Activated naive CD4-positive, alpha-beta T cell treated with anti-CD3 and anti-CD28 coated beads, Interleukin-2, amount 10 ng/mL, durations not matched to agents 7 days and 5 days (primary cell): ENCODE data around the gene ZNF786.
A peak's percentile ranks its signal among the peaks of the same experiment; 100 is the strongest.

Source experiments
- CTCF ChIA-PET: fragments of 350-600 bp; sonication (Branson Sonifier 250); formaldehyde crosslinking; loops from one replicate; lab custom pipeline; 2021; ENCODE audit warnings: antibody characterized with exemption; lab: Charles Lee
- DNase-seq: peaks from one replicate; pipeline ENCODE4 v3.0.0-alpha.2; 2020
- H3K27ac Mint-ChIP-seq: one replicate; pipeline ENCODE4 v1.8.0; 2021; ENCODE audit warnings: mild to moderate bottlenecking, moderate library complexity, mixed read lengths
- H3K27me3 Mint-ChIP-seq: one replicate; pipeline ENCODE4 v1.8.0; 2021; ENCODE audit warnings: mild to moderate bottlenecking, mixed read lengths
- H3K36me3 Mint-ChIP-seq: one replicate; pipeline ENCODE4 v1.8.0; 2021; ENCODE audit warnings: mixed read lengths
- H3K4me1 Mint-ChIP-seq: one replicate; pipeline ENCODE4 v1.8.0; 2021; ENCODE audit warnings: mixed read lengths
- H3K4me3 Mint-ChIP-seq: one replicate; pipeline ENCODE4 v1.8.0; 2021; ENCODE audit warnings: mild to moderate bottlenecking, moderate library complexity, mixed read lengths
- H3K9me3 Mint-ChIP-seq: one replicate; pipeline ENCODE4 v1.8.0; 2021; ENCODE audit warnings: mixed read lengths

Gene ZNF786

GRCh38 chr7:149090397-149091195, at the start of gene ZNF786:
ZNF786 (minus strand) TSS chr7:149090718; CDS start chr7:149090640, 78 bp downstream.
- H3K27me3 Mint-ChIP-seq: no peaks in the 10 kb centered on the region
- peaks cover 20% of the 10 kb centered on the region for H3K4me1 Mint-ChIP-seq
- peaks cover 8% of the 10 kb centered on the region for H3K36me3 Mint-ChIP-seq
- CTCF ChIA-PET: interaction anchor here (0.5 kb wide), 1 partner anchor 84 kb away, joined by 3 read pairs; no protein-coding TSS in a partner anchor
- peak; percentile 93 for DNase-seq
- peak within 1 kb of the TSS; percentile 90 for H3K4me3 Mint-ChIP-seq
- H3K27ac Mint-ChIP-seq: peak within 1 kb of the TSS; percentile 98
- H3K9me3 Mint-ChIP-seq: peaks cover 2% of the 10 kb centered on the region

GRCh38 chr7:149136118-149136517, 45.6 kb upstream of the ZNF786 start:
- H3K27ac Mint-ChIP-seq: no peak overlapping the region
- DNase-seq: no peak
- H3K9me3 Mint-ChIP-seq: peaks cover 4% of the 10 kb centered on the region
- peaks cover 21% of the 10 kb centered on the region for H3K36me3 Mint-ChIP-seq
- no peaks in the 10 kb centered on the region for H3K4me1 Mint-ChIP-seq
- no peak overlapping the region for H3K4me3 Mint-ChIP-seq
- CTCF ChIA-PET: interaction anchor here (1.4 to 2.3 kb wide), 2 partner anchors 11 to 70 kb away, joined by 3 to 6 read pairs; partner anchors contain the start of gene ZNF398
- H3K27me3 Mint-ChIP-seq: no peaks in the 10 kb centered on the region

- CTCF ChIA-PET: no interaction called here
- H3K9me3 Mint-ChIP-seq: peaks cover 12% of the 10 kb centered on the region
- H3K36me3 Mint-ChIP-seq: peaks cover 38% of the 10 kb centered on the region
- no peak overlapping the region for H3K4me3 Mint-ChIP-seq
- peaks cover 5% of the 10 kb centered on the region for H3K4me1 Mint-ChIP-seq
- H3K27me3 Mint-ChIP-seq: no peaks in the 10 kb centered on the region
- H3K27ac Mint-ChIP-seq: no peak overlapping the region
- no peak for DNase-seq
These were observed 42.7 kb upstream of the ZNF786 start for GRCh38 chr7:149133028-149133710.

- CTCF ChIA-PET: no interaction called here
- H3K27ac Mint-ChIP-seq: no peak overlapping the region
These were observed 40.2 kb upstream of the ZNF786 start for GRCh38 chr7:149130572-149131198.

GRCh38 chr7:149126662-149127266, 36.2 kb upstream of the ZNF786 start:
- peaks cover 12% of the 10 kb centered on the region for H3K9me3 Mint-ChIP-seq
- peaks cover 9% of the 10 kb centered on the region for H3K27me3 Mint-ChIP-seq
- H3K4me1 Mint-ChIP-seq: peaks cover 28% of the 10 kb centered on the region
- H3K27ac Mint-ChIP-seq: peak overlapping the region; percentile 99
- peaks cover 40% of the 10 kb centered on the region for H3K36me3 Mint-ChIP-seq
- CTCF ChIA-PET: interaction anchor here (0.7 to 2.6 kb wide), 4 partner anchors 11 to 22 kb away, joined by 3 to 29 read pairs (median 4); partner anchors contain the start of gene ZNF398
- H3K4me3 Mint-ChIP-seq: peak overlapping the region; percentile 99
- DNase-seq: peak; percentile 76

More at GRCh38 chr7:149130572-149131198, 40.2 kb upstream of the ZNF786 start:
- Mint-ChIP-seq H3K9me3 (peaks cover 12% of the 10 kb centered on the region), H3K27me3 (no peaks in the 10 kb centered on the region), H3K36me3 (peaks cover 48% of the 10 kb centered on the region), H3K4me3 (no peak overlapping the region), H3K4me1 (peaks cover 12% of the 10 kb centered on the region)
- DNase-seq: no peak

GRCh38 chr7:149125863-149126661, 35.5 kb upstream of the ZNF786 start, which contains the start of gene ZNF425:
ZNF425 (minus strand) TSS chr7:149126324; CDS start chr7:149126213, 111 bp downstream.
- Mint-ChIP-seq H3K27me3 (peaks cover 9% of the 10 kb centered on the region), H3K4me3 (peak within 1 kb of the TSS; percentile 99), H3K9me3 (peaks cover 7% of the 10 kb centered on the region), H3K4me1 (peaks cover 28% of the 10 kb centered on the region), H3K36me3 (peaks cover 33% of the 10 kb centered on the region), H3K27ac (peak within 1 kb of the TSS; percentile 99)
- CTCF ChIA-PET: interaction anchor here (0.7 to 2.6 kb wide), 7 partner anchors 12 to 127 kb away, joined by 3 to 29 read pairs (median 3); partner anchors contain the start of gene ZNF398
- DNase-seq: peak; percentile 94

- H3K27me3 Mint-ChIP-seq: peaks cover 9% of the 10 kb centered on the region
- H3K9me3 Mint-ChIP-seq: no peaks in the 10 kb centered on the region
- CTCF ChIA-PET: interaction anchor here (1.2 to 2.6 kb wide), 5 partner anchors 18 to 126 kb away, joined by 3 to 29 read pairs (median 3); partner anchors contain the start of gene ZNF398
- DNase-seq: no peak
- peaks cover 26% of the 10 kb centered on the region for H3K4me1 Mint-ChIP-seq
- peak overlapping the region; percentile 99 for H3K4me3 Mint-ChIP-seq
- peak overlapping the region; percentile 99 for H3K27ac Mint-ChIP-seq
- peaks cover 26% of the 10 kb centered on the region for H3K36me3 Mint-ChIP-seq
These were observed 34.8 kb upstream of the ZNF786 start for GRCh38 chr7:149125189-149125862.

- Mint-ChIP-seq H3K9me3 (no peaks in the 10 kb centered on the region), H3K27me3 (no peaks in the 10 kb centered on the region), H3K27ac (no peak overlapping the region), H3K36me3 (no peaks in the 10 kb centered on the region), H3K4me3 (no peak overlapping the region), H3K4me1 (no peaks in the 10 kb centered on the region)
- CTCF ChIA-PET: no interaction called here
- DNase-seq: no peak
These were observed 19.5 kb upstream of the ZNF786 start for GRCh38 chr7:149109969-149110368.

- no peaks in the 10 kb centered on the region for H3K4me1 Mint-ChIP-seq
- no peak overlapping the region for H3K27ac Mint-ChIP-seq
- no peaks in the 10 kb centered on the region for H3K36me3 Mint-ChIP-seq
- H3K4me3 Mint-ChIP-seq: no peak overlapping the region
- CTCF ChIA-PET: interaction anchor here (0.8 to 1.0 kb wide), 2 partner anchors 22 to 99 kb away, joined by 3 to 4 read pairs; no protein-coding TSS in a partner anchor
- no peaks in the 10 kb centered on the region for H3K27me3 Mint-ChIP-seq
- no peak for DNase-seq
- no peaks in the 10 kb centered on the region for H3K9me3 Mint-ChIP-seq
These were observed 14.2 kb upstream of the ZNF786 start for GRCh38 chr7:149104749-149105148.

- DNase-seq: no peak
- H3K9me3 Mint-ChIP-seq: no peaks in the 10 kb centered on the region
- H3K27ac Mint-ChIP-seq: no peak overlapping the region
- no peaks in the 10 kb centered on the region for H3K36me3 Mint-ChIP-seq
- H3K4me3 Mint-ChIP-seq: no peak overlapping the region
- H3K4me1 Mint-ChIP-seq: no peaks in the 10 kb centered on the region
- CTCF ChIA-PET: interaction anchor here (1.0 kb wide), 1 partner anchor 99 kb away, joined by 3 read pairs; no protein-coding TSS in a partner anchor
- H3K27me3 Mint-ChIP-seq: no peaks in the 10 kb centered on the region
These were observed 13.7 kb upstream of the ZNF786 start for GRCh38 chr7:149104214-149104613.

GRCh38 chr7:149103424-149103823, 12.9 kb upstream of the ZNF786 start:
- DNase-seq: no peak
- Mint-ChIP-seq H3K4me1 (no peaks in the 10 kb centered on the region), H3K4me3 (no peak overlapping the region), H3K36me3 (no peaks in the 10 kb centered on the region), H3K27me3 (no peaks in the 10 kb centered on the region), H3K9me3 (no peaks in the 10 kb centered on the region), H3K27ac (no peak overlapping the region)
- CTCF ChIA-PET: no interaction called here

- H3K4me1 Mint-ChIP-seq: no peaks in the 10 kb centered on the region
- CTCF ChIA-PET: no interaction called here
- no peak overlapping the region for H3K27ac Mint-ChIP-seq
These were observed 12.1 kb upstream of the ZNF786 start for GRCh38 chr7:149102666-149103065.

More at GRCh38 chr7:149102666-149103065, 12.1 kb upstream of the ZNF786 start:
- no peaks in the 10 kb centered on the region for H3K27me3 Mint-ChIP-seq
- H3K36me3 Mint-ChIP-seq: no peaks in the 10 kb centered on the region
- no peak for DNase-seq
- H3K4me3 Mint-ChIP-seq: no peak overlapping the region
- no peaks in the 10 kb centered on the region for H3K9me3 Mint-ChIP-seq
